DMS79 treated with DMSO at 0.1 percent for 48 hours (cell line): ENCODE results near the gene SNCA.

Experiments used
- DNase-seq: peaks from one replicate; lab custom pipeline; 2025; lab: John Stamatoyannopoulos, UW

The SNCA gene

GRCh38 chr4:89754531-89754930 is 82.4 kb downstream of the SNCA start:
- no peak for DNase-seq

- DNase-seq, result no peak
These were observed 83.3 kb downstream of the SNCA start for GRCh38 chr4:89753601-89754066.

GRCh38 chr4:89752932-89753598 is 83.9 kb downstream of the SNCA start:
- DNase-seq, result no peak

GRCh38 chr4:89751416-89751815 is 85.5 kb downstream of the SNCA start:
- DNase-seq, result no peak

DNA sequence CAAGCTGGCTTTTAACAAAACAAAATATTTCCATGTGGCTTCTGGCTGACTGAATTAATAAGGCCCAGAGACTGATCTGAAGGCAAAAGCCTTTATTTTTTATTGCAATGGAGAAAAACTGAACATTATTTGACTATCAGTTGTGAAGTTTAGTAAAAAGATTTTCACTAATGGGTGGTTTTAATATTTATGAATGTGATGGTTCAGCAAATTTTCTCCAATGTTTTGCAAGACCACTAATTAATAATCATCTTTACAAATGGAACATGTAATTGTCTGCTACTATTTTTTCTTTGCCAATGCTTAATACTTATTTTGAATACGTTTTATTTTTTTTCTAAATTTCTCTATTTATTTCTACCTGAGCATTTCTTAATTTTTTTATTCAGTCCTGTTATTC is 90.6 kb downstream of the SNCA start:
- no peak for DNase-seq

GRCh38 chr4:89745708-89746107 is 91.3 kb downstream of the SNCA start:
- DNase-seq, result no peak

GRCh38 chr4:89744914-89745313 is 92.0 kb downstream of the SNCA start:
- DNase-seq, result no peak

GRCh38 chr4:89741768-89742167 is 95.2 kb downstream of the SNCA start:
- DNase-seq, result no peak

GRCh38 chr4:89739311-89739988 is 97.5 kb downstream of the SNCA start:
- no peak for DNase-seq

DNA sequence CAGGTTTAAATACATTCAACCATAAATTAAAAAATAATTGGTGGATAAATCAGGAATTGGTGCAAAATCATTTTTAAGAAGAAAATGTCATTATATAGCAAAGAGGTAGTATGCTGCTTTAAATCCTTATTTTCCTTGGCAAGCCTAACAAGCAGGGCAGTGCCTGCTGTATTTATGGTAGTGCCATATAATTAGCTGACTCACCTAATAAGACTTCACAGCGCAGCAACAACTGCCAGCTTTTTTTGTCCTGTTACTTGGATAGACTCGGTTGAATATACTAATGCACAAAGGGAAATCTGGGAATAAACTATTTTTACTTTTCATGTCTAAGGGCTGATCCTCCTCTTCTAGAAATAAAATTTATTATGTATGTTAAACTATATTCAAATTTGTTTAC is 99.1 kb downstream of the SNCA start:
- DNase-seq, result no peak

DNA sequence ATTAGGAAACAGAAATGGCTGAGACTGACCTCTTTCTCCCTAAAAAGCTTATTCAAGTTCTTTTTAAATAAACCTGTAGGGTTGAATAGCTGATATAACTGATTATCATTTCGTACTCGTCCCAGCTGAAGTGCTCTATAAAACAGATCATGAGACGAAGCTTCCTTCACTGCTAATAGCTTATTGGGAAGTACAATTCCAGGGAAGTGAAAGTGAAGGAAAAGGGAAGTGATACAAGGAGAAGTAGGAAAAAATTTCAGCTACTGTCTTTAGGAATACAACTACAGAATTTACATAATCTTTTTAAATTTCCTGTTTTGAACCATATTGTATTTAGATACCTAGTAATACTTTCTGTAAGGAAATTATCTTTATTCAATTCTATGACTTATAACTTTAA is 103.0 kb downstream of the SNCA start:
- DNase-seq, result no peak

GRCh38 chr4:89727238-89727637 is 109.7 kb downstream of the SNCA start:
- DNase-seq, result no peak

GRCh38 chr4:89725268-89725667 is 111.7 kb downstream of the SNCA start:
- DNase-seq, result no peak

DNA sequence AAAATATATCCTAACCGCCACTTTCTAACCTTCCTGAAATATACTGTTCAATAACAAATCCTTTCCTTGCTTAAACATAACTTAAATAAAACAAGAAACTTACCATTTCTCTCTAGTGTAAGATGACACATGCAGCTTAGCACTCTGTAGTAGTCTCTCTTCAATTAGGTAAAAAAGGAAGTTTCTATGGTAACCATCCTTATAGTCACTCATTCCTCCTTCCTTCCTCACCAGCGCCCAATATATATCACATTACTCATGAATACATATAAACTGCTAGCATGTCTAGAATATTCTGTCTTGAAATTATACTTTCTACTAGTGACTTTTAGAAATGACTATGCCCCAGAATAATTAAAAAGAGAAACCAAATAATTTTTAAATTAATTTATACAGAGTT is 112.2 kb downstream of the SNCA start:
- no peak for DNase-seq

DNA sequence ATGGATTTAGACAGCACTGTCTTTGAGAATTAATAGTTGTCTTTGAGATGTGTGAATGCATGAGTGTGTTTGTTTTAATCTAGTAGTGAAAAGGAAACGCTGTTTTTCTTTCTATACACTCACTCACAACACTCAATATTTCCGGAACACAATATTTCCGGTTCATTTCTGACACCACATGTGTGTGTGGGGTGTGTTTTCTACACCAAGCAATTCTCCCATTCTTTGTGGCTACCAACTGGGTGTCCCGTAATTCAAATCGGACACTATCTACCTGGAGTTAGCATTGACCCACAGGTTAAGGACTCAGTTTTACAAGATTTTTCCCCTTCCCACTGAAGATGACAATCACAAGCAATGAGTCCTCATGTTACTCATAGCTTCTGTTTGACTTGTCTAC is 113.9 kb downstream of the SNCA start:
- no peak for DNase-seq

- DNase-seq, result no peak
These were observed 114.4 kb downstream of the SNCA start for GRCh38 chr4:89722517-89722916.

DNA sequence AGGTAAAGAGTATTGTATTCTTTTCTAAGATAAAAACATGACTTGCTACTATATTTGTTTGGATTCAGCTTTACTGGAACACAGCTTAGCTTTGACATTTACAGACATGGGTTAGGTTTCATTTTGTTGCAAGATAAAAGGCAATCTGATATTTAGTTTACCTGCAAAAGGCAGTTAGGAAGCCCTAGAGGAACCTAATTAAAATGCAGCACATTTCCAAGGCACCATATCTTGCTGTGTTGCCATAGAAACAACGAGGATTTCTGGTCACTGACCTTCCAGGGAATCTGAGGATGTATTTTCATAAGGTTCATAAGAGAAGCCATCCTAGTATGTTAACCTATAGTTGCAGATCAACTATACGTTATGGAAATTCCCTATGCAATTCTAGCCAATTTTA is 116.0 kb downstream of the SNCA start:
- no peak for DNase-seq

GRCh38 chr4:89719536-89720090 is 117.3 kb downstream of the SNCA start:
- no peak for DNase-seq

DNA sequence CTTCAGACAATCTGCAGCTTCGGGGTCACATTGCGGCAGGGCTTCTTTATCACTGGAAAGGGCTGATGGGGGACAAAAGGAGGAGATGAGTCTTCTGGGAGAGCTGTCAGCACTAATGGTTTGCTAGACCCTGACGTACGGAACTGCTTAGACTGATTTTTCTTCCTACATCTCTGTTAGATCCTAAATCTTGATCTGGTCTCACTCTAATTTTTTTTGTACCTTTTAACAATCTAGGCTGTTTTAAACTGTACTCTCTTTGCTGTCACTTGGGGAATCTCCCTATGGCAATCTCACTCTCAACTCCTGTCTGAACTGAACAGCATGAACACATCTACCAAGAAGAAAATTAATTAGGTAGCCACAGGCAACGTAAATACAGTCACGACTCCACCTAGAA is 120.1 kb downstream of the SNCA start:
- no peak for DNase-seq

- DNase-seq, result no peak
These were observed 121.3 kb downstream of the SNCA start for GRCh38 chr4:89715631-89716030.

GRCh38 chr4:89712827-89713226 is 124.1 kb downstream of the SNCA start:
- DNase-seq, result no peak

DNA sequence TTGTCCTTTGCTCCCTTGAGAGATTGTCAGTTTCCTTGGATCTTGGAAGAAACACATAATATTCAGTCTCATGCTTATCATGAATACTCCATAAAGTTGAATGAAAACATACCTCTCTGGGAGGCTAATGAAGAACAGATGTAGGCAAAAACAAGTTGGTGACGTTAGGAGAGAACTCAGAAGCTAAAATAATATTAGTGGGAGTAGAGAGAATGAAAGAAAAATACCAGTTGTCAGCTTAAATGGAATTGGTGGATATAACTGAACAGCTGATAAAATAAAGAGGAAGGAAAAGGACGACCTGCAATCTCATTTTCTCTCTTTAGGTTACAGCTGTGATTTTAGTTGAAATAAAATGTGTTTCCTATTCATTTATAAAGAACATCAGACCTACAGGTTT is 124.8 kb downstream of the SNCA start:
- DNase-seq, result no peak

- DNase-seq, result no peak
These were observed 128.0 kb downstream of the SNCA start for GRCh38 chr4:89708903-89709421.
